ENCODE results near the gene NDUFA8. TPM values are rescaled to one million over a fixed set of nuclear protein-coding genes. Genes with fewer than 3 reads are reported as not detected.

Gene NDUFA8
- total RNA-seq, 4 donors from 2014 or later, result 40.6 to 48.0 (median 45.7) TPM

GRCh38 chr9:122197882-122198281, 38.3 kb upstream of the NDUFA8 start:
- DNase-seq, result no peak
- intact Hi-C loops (cut with DNase I), result no loop called here
- Histone ChIP-seq H3K9me3 (no peaks in the 10 kb centered on the region), H3K4me1 (peaks cover 0 to 7% (median under 1%) of the 10 kb centered on the region in 3 donors), H3K27ac (no peak overlapping the region), H3K4me3 (no peak overlapping the region), H3K27me3 (peaks cover 0 to 7% (median 0%) of the 10 kb centered on the region in 4 donors), H3K36me3 (no peaks in the 10 kb centered on the region)
- TF ChIP-seq POLR2A (IDR thresholded peaks at IDR 0.05) (no peak), CTCF (IDR thresholded peaks at IDR 0.05) (no peak)
- WGBS, 2 donors, result no CpG with 5 or more reads among the region's 4 CpGs

- Histone ChIP-seq H3K4me3 (no peak overlapping the region), H3K36me3 (no peaks in the 10 kb centered on the region), H3K9me3 (no peaks in the 10 kb centered on the region), H3K27me3 (peaks cover 0 to 7% (median 0%) of the 10 kb centered on the region in 4 donors), H3K4me1 (peaks cover 0 to 12% (median 6%) of the 10 kb centered on the region in 3 donors), H3K27ac (no peak overlapping the region)
- TF ChIP-seq CTCF (IDR thresholded peaks at IDR 0.05) (no peak), POLR2A (IDR thresholded peaks at IDR 0.05) (no peak)
- 63 to 76% methylated on average over 7 of the region's 7 CpGs for WGBS, 2 donors
- intact Hi-C loops (cut with DNase I), result no loop called here
- no peak for DNase-seq
Measured at GRCh38 chr9:122197426-122197825, 37.8 kb upstream of the NDUFA8 start.

GRCh38 chr9:122195875-122196274, 36.3 kb upstream of the NDUFA8 start:
- peaks cover 0 to 27% (median 16%) of the 10 kb centered on the region in 3 donors for H3K4me1 ChIP-seq
- no peaks in the 10 kb centered on the region for H3K9me3 ChIP-seq
- 83 to 93% methylated on average over 4 of the region's 4 CpGs for WGBS, 2 donors
- no peak overlapping the region for H3K27ac ChIP-seq
- H3K36me3 ChIP-seq, result no peaks in the 10 kb centered on the region
- no peak for DNase-seq
- H3K27me3 ChIP-seq, result peaks cover 0 to 7% (median 0%) of the 10 kb centered on the region in 4 donors
- TF ChIP-seq POLR2A (IDR thresholded peaks at IDR 0.05), result no peak
- no peak for TF ChIP-seq CTCF (IDR thresholded peaks at IDR 0.05)
- no peak overlapping the region for H3K4me3 ChIP-seq
- intact Hi-C loops (cut with DNase I), result no loop called here

GRCh38 chr9:122193651-122194050, 34.1 kb upstream of the NDUFA8 start:
- intact Hi-C loops (cut with DNase I), result no loop called here
- no peak for TF ChIP-seq CTCF (IDR thresholded peaks at IDR 0.05)
- 80 to 82% methylated on average over 4 to 6 of the region's 6 CpGs for WGBS, 2 donors
- H3K4me3 ChIP-seq, result no peak overlapping the region
- H3K4me1 ChIP-seq, result peaks cover 0 to 31% (median 16%) of the 10 kb centered on the region in 3 donors
- no peak overlapping the region for H3K27ac ChIP-seq
- peaks cover 0 to 7% (median 0%) of the 10 kb centered on the region in 4 donors for H3K27me3 ChIP-seq
- H3K9me3 ChIP-seq, result no peaks in the 10 kb centered on the region
- no peaks in the 10 kb centered on the region for H3K36me3 ChIP-seq
- DNase-seq, result no peak

GRCh38 chr9:122192914-122193525, 33.4 kb upstream of the NDUFA8 start:
- no peak overlapping the region for H3K4me3 ChIP-seq
- WGBS, 2 donors, result 64 to 71% methylated on average over 14 to 16 of the region's 16 CpGs
- H3K27ac ChIP-seq, result no peak overlapping the region
- peaks cover 0 to 31% (median 16%) of the 10 kb centered on the region in 3 donors for H3K4me1 ChIP-seq
- H3K9me3 ChIP-seq, result no peaks in the 10 kb centered on the region
- DNase-seq, result no peak
- H3K27me3 ChIP-seq, result peaks cover 0 to 7% (median 0%) of the 10 kb centered on the region in 4 donors
- H3K36me3 ChIP-seq, result no peaks in the 10 kb centered on the region
- intact Hi-C loops (cut with DNase I), result no loop called here
- TF ChIP-seq CTCF (IDR thresholded peaks at IDR 0.05), result no peak
